ENCODE measurements around the gene PHACTR2.

The PHACTR2 gene

DNA sequence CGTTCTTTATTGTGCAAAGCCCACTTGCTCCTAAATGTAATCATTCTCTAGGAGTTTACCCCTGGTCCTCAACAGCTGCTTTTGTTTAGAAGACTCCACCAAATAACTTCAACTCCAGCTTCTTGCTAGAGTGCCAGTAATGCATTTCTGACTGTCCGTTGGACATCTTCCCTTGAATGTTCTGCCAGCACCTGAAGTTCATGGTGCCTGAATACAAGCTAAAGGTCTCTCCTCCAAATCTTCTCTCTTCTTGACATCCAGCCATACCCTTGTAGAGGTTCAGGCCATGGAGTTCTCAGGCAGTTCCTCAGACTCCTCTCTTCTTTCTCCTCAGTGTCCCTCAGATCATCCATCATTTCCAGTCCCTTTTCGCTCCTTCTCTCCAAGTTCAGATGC lies 21.7 kb downstream of the PHACTR2 start:
- Histone ChIP-seq H3K4me3 (ENCODE audit: low read depth in 1 of 2, low read length in 2 of 2) (no peak overlapping the region), H3K27ac (ENCODE audit: low read length) (no peak overlapping the region), H3K27me3 (ENCODE audit: low read depth, low read length) (no peaks in the 10 kb centered on the region), H3K9me3 (ENCODE audit: control insufficient read depth in 1 of 2, low read length in 2 of 2) (no peaks in the 10 kb centered on the region), H3K4me1 (ENCODE audit: control insufficient read depth in 1 of 2, insufficient read depth in 2 of 2, low read length in 2 of 2) (peaks cover 7 to 66% of the 10 kb centered on the region in 2 donors), H3K36me3 (ENCODE audit: control insufficient read depth in 1 of 2, insufficient read depth in 2 of 2, low read length in 2 of 2) (no peaks in the 10 kb centered on the region)

DNA sequence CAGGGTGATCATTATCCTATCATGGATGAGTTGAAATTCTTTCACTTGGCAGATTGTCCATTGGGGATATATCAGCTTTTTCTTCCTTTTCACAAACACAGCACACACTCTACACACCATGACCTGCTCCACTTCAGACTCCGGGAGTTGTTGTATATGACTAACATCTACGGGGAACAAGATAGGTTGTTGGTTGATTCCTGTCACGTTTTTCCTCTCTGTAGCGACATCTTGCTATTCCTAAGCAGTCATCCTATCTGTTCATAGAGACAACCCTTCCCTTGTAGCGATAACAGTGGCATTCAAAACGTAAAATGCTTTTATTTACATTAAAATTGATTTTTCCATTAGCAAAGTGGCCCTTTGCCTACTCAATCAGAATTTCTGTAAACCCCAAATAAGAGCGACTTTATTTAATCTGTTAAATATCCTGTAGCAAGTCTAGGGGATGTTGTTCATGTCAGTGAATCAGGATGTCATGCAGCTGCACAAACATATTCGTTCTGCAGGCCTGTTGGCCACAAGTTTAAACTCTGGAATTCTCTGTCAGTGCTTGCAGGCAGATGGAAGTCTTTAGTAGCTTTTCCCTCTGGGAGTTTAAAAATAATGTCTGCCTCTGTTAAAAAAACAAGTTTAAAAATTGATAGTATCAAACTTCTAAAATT lies 23.1 kb downstream of the PHACTR2 start:
- no peaks in the 10 kb centered on the region for H3K9me3 ChIP-seq (ENCODE audit: control insufficient read depth in 1 of 2, low read length in 2 of 2)
- peaks cover 0 to 56% of the 10 kb centered on the region in 2 donors for H3K4me1 ChIP-seq (ENCODE audit: control insufficient read depth in 1 of 2, insufficient read depth in 2 of 2, low read length in 2 of 2)
- peak overlapping the region; percentile 69 for H3K27ac ChIP-seq (ENCODE audit: low read length)
- peak overlapping the region in 1 of 2 donors; percentile 4 for H3K4me3 ChIP-seq (ENCODE audit: low read depth in 1 of 2, low read length in 2 of 2)
- no peaks in the 10 kb centered on the region for H3K27me3 ChIP-seq (ENCODE audit: low read depth, low read length)
- no peaks in the 10 kb centered on the region for H3K36me3 ChIP-seq (ENCODE audit: control insufficient read depth in 1 of 2, insufficient read depth in 2 of 2, low read length in 2 of 2)

DNA sequence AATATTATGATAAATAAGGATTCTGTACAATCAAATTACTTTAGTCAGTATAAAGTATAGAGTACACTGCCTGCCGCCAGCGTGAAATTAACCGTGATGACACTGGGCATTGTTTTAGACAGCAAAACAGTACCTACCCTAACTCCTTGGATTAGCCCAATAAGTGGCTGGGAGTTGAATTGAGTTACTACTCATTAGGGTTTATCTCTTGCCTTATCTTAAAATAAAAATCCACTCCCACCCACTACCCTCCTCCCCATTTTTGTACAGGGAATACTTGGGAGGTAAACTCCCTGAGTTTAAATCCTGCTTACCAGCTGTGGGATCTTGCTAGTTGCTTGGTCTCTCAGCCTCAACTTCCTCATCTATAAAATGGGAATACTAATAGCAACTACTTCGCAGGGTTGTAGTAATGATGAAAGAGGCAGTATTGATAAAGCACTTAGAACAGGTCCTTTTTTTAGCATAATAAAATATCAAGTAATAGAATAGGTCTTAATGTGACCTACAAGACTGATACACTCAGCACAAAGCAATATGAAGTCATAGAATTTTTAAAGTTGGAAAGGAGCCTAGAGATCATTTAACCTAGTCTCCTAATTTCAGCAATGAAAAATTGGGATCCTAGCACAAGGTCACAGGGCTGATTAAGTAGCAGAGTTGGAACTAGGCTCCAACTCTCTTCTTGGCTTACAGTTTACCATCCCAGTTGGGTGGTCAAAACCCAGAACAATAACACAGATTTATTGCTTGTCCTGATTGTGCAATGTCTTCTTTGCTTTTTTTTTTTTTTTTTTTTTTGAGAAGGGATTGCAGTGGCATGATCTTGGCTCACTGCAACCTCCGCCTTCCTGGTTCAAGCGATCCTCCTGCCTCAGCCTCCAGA lies 23.8 kb downstream of the PHACTR2 start:
- Histone ChIP-seq H3K4me1 (ENCODE audit: control insufficient read depth in 1 of 2, insufficient read depth in 2 of 2, low read length in 2 of 2) (peaks cover 0 to 50% of the 10 kb centered on the region in 2 donors), H3K36me3 (ENCODE audit: control insufficient read depth in 1 of 2, insufficient read depth in 2 of 2, low read length in 2 of 2) (no peaks in the 10 kb centered on the region), H3K9me3 (ENCODE audit: control insufficient read depth in 1 of 2, low read length in 2 of 2) (no peaks in the 10 kb centered on the region), H3K27me3 (ENCODE audit: low read depth, low read length) (no peaks in the 10 kb centered on the region), H3K4me3 (ENCODE audit: low read depth in 1 of 2, low read length in 2 of 2) (no peak overlapping the region), H3K27ac (ENCODE audit: low read length) (peak overlapping the region; percentile 19)

DNA sequence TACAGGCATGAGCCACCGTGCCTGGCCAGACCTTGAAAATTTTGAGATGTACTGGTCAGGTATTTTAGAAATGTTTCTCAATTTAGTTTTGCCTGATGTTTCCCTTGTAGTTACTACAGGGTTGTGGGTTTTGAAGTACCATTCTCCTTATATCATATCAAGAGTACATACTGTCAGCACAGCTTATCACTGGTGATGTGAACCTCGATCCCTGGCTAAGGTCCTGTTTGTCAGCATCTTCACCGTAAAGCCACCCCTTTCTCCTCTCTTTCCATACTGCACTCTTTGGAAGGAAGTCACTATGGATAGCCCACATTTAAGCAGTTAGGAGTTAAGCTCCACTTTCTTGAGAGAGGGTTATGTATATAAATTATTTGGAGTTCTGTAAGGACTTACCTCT lies 27.8 kb downstream of the PHACTR2 start:
- Histone ChIP-seq H3K36me3 (ENCODE audit: control insufficient read depth in 1 of 2, insufficient read depth in 2 of 2, low read length in 2 of 2) (peaks cover 0 to 4% of the 10 kb centered on the region in 2 donors), H3K27ac (ENCODE audit: low read length) (no peak overlapping the region), H3K4me3 (ENCODE audit: low read depth in 1 of 2, low read length in 2 of 2) (no peak overlapping the region), H3K27me3 (ENCODE audit: low read depth, low read length) (no peaks in the 10 kb centered on the region), H3K4me1 (ENCODE audit: control insufficient read depth in 1 of 2, insufficient read depth in 2 of 2, low read length in 2 of 2) (peaks cover 0 to 21% of the 10 kb centered on the region in 2 donors), H3K9me3 (ENCODE audit: control insufficient read depth in 1 of 2, low read length in 2 of 2) (peaks cover 0 to 2% of the 10 kb centered on the region in 2 donors)

DNA sequence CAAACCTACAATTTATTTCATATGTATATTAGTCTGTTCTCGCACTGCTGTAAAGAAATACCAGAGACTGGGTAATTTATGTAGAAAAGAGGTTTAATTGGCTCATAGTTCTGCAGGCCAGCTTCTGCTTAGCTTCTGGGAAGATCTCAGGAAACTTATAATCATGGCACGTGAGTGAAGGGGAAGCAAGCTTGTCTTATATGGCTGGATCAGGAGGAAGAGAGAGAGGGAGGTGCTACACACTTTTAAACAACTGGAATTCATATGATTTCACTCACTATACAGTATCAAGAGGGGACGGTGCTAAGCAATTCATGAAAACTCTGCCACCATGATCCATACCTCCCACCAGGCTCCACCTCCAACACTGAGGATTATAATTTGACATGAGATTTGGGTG lies 29.9 kb downstream of the PHACTR2 start:
- Histone ChIP-seq H3K9me3 (ENCODE audit: control insufficient read depth in 1 of 2, low read length in 2 of 2) (peaks cover 0 to 2% of the 10 kb centered on the region in 2 donors), H3K36me3 (ENCODE audit: control insufficient read depth in 1 of 2, insufficient read depth in 2 of 2, low read length in 2 of 2) (peaks cover 0 to 4% of the 10 kb centered on the region in 2 donors), H3K27me3 (ENCODE audit: low read depth, low read length) (no peaks in the 10 kb centered on the region), H3K4me3 (ENCODE audit: low read depth in 1 of 2, low read length in 2 of 2) (no peak overlapping the region), H3K4me1 (ENCODE audit: control insufficient read depth in 1 of 2, insufficient read depth in 2 of 2, low read length in 2 of 2) (peaks cover 0 to 9% of the 10 kb centered on the region in 2 donors), H3K27ac (ENCODE audit: low read length) (no peak overlapping the region)

DNA sequence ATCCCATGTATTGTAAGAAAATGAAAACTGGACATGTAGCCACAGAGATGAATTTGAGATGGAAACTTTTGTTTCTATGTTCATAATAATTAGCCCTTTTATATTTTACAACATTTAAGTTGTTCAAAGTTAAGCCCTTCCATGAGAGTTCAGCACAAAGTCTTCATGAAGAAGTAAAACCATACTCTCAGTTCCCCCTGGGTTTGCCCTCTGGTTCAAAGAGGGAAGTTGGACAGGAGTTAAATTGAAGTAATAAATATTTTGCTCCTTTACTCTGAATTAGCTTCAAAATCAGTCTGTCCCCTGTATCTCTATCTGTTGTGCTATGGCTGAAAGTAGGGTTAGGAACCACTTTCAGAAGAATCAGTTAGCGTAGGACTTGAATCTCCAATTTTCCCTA lies 31.1 kb downstream of the PHACTR2 start:
- no peaks in the 10 kb centered on the region for H3K27me3 ChIP-seq (ENCODE audit: low read depth, low read length)

DNA sequence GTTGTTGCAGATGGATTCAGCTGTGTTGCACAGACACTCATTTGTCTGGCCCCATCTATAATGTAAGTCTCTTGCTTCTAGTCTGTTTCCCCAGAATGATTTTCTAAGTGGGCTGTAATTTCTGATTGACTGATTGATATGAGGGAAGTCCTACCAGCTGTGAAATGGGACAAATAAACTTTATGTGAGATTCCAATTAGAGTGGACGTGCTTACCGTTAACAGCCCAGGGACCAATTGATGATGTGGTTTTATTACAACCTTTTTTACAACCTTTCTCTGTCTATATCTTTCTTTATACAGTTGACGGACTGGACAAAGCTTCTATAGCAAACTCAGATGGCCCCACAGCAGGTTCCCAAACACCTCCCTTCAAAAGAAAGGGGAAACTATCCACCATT lies 33.9 kb downstream of the PHACTR2 start:
- H3K9me3 ChIP-seq (ENCODE audit: control insufficient read depth in 1 of 2, low read length in 2 of 2): peaks cover 0 to 2% of the 10 kb centered on the region in 2 donors

More for the DNA sequence above, 31.1 kb downstream of the PHACTR2 start:
- Histone ChIP-seq H3K9me3 (ENCODE audit: control insufficient read depth in 1 of 2, low read length in 2 of 2) (peaks cover 0 to 2% of the 10 kb centered on the region in 2 donors), H3K4me3 (ENCODE audit: low read depth in 1 of 2, low read length in 2 of 2) (no peak overlapping the region), H3K27ac (ENCODE audit: low read length) (no peak overlapping the region), H3K4me1 (ENCODE audit: control insufficient read depth in 1 of 2, insufficient read depth in 2 of 2, low read length in 2 of 2) (peaks cover 0 to 4% of the 10 kb centered on the region in 2 donors), H3K36me3 (ENCODE audit: control insufficient read depth in 1 of 2, insufficient read depth in 2 of 2, low read length in 2 of 2) (peaks cover 0 to 4% of the 10 kb centered on the region in 2 donors)

DNA sequence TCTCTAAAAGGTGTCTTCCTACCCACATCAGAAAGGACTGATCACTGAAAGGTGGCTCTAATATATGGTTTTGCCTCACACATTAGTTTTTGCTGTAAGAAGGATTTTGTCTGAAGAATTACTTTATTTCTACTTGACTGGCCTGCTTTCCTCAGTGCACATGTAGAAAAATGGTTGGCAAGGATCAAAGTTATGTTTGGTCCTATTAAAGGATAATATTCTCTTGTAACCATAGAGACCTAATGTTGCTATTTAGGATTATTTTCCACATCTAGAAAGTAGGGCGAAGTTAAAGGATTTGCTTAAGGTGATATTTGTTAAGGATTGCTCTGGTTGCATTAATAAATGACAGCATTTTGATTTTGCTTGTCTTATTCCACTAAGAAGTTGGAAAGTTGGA lies 40.7 kb downstream of the PHACTR2 start:
- peaks cover 0 to 6% of the 10 kb centered on the region in 2 donors for H3K36me3 ChIP-seq (ENCODE audit: control insufficient read depth in 1 of 2, insufficient read depth in 2 of 2, low read length in 2 of 2)
- peaks cover 0 to 8% of the 10 kb centered on the region in 2 donors for H3K4me1 ChIP-seq (ENCODE audit: control insufficient read depth in 1 of 2, insufficient read depth in 2 of 2, low read length in 2 of 2)
- no peak overlapping the region for H3K4me3 ChIP-seq (ENCODE audit: low read depth in 1 of 2, low read length in 2 of 2)
- no peaks in the 10 kb centered on the region for H3K9me3 ChIP-seq (ENCODE audit: control insufficient read depth in 1 of 2, low read length in 2 of 2)
- no peaks in the 10 kb centered on the region for H3K27me3 ChIP-seq (ENCODE audit: low read depth, low read length)
- no peak overlapping the region for H3K27ac ChIP-seq (ENCODE audit: low read length)

More for the DNA sequence above, 33.9 kb downstream of the PHACTR2 start:
- no peaks in the 10 kb centered on the region for H3K27me3 ChIP-seq (ENCODE audit: low read depth, low read length)
- H3K4me3 ChIP-seq (ENCODE audit: low read depth in 1 of 2, low read length in 2 of 2): no peak overlapping the region
- no peak overlapping the region for H3K27ac ChIP-seq (ENCODE audit: low read length)
- H3K36me3 ChIP-seq (ENCODE audit: control insufficient read depth in 1 of 2, insufficient read depth in 2 of 2, low read length in 2 of 2): peaks cover 3 to 4% of the 10 kb centered on the region in 2 donors
- peaks cover 0 to 4% of the 10 kb centered on the region in 2 donors for H3K4me1 ChIP-seq (ENCODE audit: control insufficient read depth in 1 of 2, insufficient read depth in 2 of 2, low read length in 2 of 2)

DNA sequence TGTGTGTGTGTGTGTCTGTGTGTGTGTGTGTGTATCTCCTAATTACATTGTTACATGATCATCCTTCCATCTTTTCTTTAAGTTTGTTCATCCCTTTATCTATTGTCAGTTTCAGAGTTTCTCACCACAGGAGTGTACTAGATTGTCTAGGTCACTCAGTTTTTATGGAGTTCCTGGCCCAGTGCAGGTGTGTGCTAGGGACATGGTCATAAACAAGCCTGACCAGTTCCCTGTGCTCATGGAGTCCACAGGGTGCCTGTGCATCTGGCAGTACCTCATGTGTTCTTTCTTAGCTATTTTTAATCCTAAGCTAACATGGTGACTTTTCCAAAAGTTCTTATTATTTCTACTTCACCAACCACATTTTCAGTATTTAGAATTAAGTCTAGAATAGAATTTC lies 43.9 kb downstream of the PHACTR2 start:
- H3K9me3 ChIP-seq (ENCODE audit: control insufficient read depth in 1 of 2, low read length in 2 of 2): no peaks in the 10 kb centered on the region
- H3K4me3 ChIP-seq (ENCODE audit: low read depth in 1 of 2, low read length in 2 of 2): no peak overlapping the region
- H3K27me3 ChIP-seq (ENCODE audit: low read depth, low read length): no peaks in the 10 kb centered on the region
- peaks cover 0 to 9% of the 10 kb centered on the region in 2 donors for H3K36me3 ChIP-seq (ENCODE audit: control insufficient read depth in 1 of 2, insufficient read depth in 2 of 2, low read length in 2 of 2)
- H3K4me1 ChIP-seq (ENCODE audit: control insufficient read depth in 1 of 2, insufficient read depth in 2 of 2, low read length in 2 of 2): peaks cover 0 to 8% of the 10 kb centered on the region in 2 donors
- no peak overlapping the region for H3K27ac ChIP-seq (ENCODE audit: low read length)

DNA sequence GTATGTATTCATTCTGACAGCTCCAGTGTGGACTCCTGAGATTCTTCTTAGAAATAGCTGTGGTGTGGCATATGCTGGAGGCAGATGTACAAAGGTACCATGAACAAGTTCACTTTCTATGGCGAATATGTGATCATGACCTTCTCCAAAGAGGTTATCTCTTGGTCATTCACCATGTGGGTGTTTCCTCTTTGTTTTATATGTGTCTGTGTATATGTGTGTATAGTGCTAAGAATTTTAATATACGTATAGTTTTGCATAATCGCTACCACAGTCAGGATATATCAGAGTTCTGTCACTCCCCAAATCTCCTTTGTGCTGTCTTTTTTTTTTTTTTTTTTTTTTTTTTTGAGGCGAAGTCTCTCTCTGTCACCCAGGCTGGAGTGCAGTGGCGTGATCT lies 47.1 kb downstream of the PHACTR2 start:
- Histone ChIP-seq H3K27me3 (ENCODE audit: low read depth, low read length) (no peaks in the 10 kb centered on the region), H3K9me3 (ENCODE audit: control insufficient read depth in 1 of 2, low read length in 2 of 2) (no peaks in the 10 kb centered on the region), H3K4me1 (ENCODE audit: control insufficient read depth in 1 of 2, insufficient read depth in 2 of 2, low read length in 2 of 2) (no peaks in the 10 kb centered on the region), H3K27ac (ENCODE audit: low read length) (no peak overlapping the region), H3K4me3 (ENCODE audit: low read depth in 1 of 2, low read length in 2 of 2) (no peak overlapping the region), H3K36me3 (ENCODE audit: control insufficient read depth in 1 of 2, insufficient read depth in 2 of 2, low read length in 2 of 2) (peaks cover 0 to 9% of the 10 kb centered on the region in 2 donors)

DNA sequence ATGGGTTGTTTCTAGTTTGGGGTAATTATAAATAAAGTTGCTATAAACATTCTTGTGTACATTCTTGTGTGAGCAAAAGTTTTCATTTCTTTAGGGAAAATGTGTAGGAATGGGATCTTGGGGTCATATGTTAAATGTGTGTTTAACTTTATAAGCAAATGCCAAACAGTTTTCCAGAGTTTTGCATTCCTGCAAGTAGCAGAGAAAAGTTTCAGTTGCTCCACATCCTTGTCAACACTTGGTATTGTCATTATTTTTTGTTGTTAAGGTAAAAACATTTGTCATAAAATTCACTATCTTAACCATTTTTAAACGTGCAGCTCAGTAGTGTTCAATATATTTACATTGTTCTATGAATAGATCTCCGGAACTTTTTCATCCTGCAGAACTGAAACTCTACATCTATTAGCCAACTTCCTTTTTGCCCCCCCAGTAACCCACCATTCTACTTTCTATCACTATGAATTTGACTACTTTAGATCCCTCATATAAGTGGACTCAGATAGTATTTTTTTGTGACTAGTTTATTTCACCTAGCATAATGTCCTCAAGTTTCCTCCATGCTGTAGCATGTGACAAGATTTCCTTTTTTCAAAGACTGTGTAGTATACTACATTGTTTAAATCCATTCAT lies 48.4 kb downstream of the PHACTR2 start:
- Histone ChIP-seq H3K27ac (ENCODE audit: low read length) (no peak overlapping the region), H3K4me1 (ENCODE audit: control insufficient read depth in 1 of 2, insufficient read depth in 2 of 2, low read length in 2 of 2) (no peaks in the 10 kb centered on the region), H3K27me3 (ENCODE audit: low read depth, low read length) (no peaks in the 10 kb centered on the region), H3K9me3 (ENCODE audit: control insufficient read depth in 1 of 2, low read length in 2 of 2) (no peaks in the 10 kb centered on the region), H3K36me3 (ENCODE audit: control insufficient read depth in 1 of 2, insufficient read depth in 2 of 2, low read length in 2 of 2) (peaks cover 0 to 9% of the 10 kb centered on the region in 2 donors), H3K4me3 (ENCODE audit: low read depth in 1 of 2, low read length in 2 of 2) (no peak overlapping the region)

All from muscle layer of duodenum (tissue), 2 donors.